Activated CD4-positive, alpha-beta memory T cell treated with anti-CD3 and anti-CD28 coated beads, Interleukin-2, amount 10 ng/mL, durations not matched to agents 7 days and 5 days (primary cell): ENCODE results near the gene TMC8. TPM values are rescaled to one million over a fixed set of nuclear protein-coding genes. Genes with fewer than 3 reads are reported as not detected.
"Not testable (repeated sequence)": the region's sequence is repeated elsewhere in the genome, so short reads cannot be mapped to it uniquely, and the experiment has no call there.

ENCODE experiments used
- CTCF ChIA-PET: fragments of 350-600 bp; sonication (Branson Sonifier 250); formaldehyde crosslinking; loops from one replicate; lab custom pipeline; 2021; ENCODE audit warnings: antibody characterized with exemption, inconsistent platforms; lab: Charles Lee
- POLR2A ChIA-PET: fragments of 350-600 bp; sonication (Branson Sonifier 250); formaldehyde crosslinking; loops from one replicate; lab custom pipeline; 2021; ENCODE audit warnings: antibody characterized with exemption; lab: Charles Lee
- DNase-seq: peaks from one replicate; pipeline ENCODE4 v3.0.0-alpha.2; 2020
- H3K27ac Mint-ChIP-seq: one replicate; pipeline ENCODE4 v1.8.0; 2021; ENCODE audit warnings: mild to moderate bottlenecking, mixed read lengths
- H3K27me3 Mint-ChIP-seq: one replicate; pipeline ENCODE4 v1.8.0; 2021; ENCODE audit warnings: mixed read lengths
- H3K36me3 Mint-ChIP-seq: one replicate; pipeline ENCODE4 v1.8.0; 2021; ENCODE audit warnings: low read depth, mixed read lengths
- H3K4me1 Mint-ChIP-seq: one replicate; pipeline ENCODE4 v1.8.0; 2021; ENCODE audit warnings: mixed read lengths
- H3K4me3 Mint-ChIP-seq: one replicate; pipeline ENCODE4 v1.8.0; 2021; ENCODE audit warnings: mild to moderate bottlenecking, mixed read lengths
- H3K9me3 Mint-ChIP-seq: one replicate; pipeline ENCODE4 v1.8.0; 2021; ENCODE audit warnings: mixed read lengths
- total RNA-seq, 2 experiments: library from RNA; stranded (reverse); gene quantifications; one replicate each; pipeline ENCODE4 v1.2.3, GENCODE V29; 2021

Gene TMC8
- total RNA-seq, 2 experiments from 2014 or later: 316 to 334 TPM

- peaks cover 7% of the 10 kb centered on the region for H3K4me1 Mint-ChIP-seq
- H3K27ac Mint-ChIP-seq: no peak overlapping the region
- POLR2A ChIA-PET: interaction anchor here (0.7 to 2.1 kb wide), 3 partner anchors 9 to 22 kb away, joined by 3 to 7 read pairs (median 4); no protein-coding TSS in a partner anchor
- CTCF ChIA-PET: interaction anchor here (1.3 to 1.7 kb wide), 2 partner anchors 13 to 27 kb away, joined by 5 to 11 read pairs; no protein-coding TSS in a partner anchor
- H3K27me3 Mint-ChIP-seq: no peaks in the 10 kb centered on the region
- no peaks in the 10 kb centered on the region for H3K9me3 Mint-ChIP-seq
- no peaks in the 10 kb centered on the region for H3K36me3 Mint-ChIP-seq
- H3K4me3 Mint-ChIP-seq: no peak overlapping the region
- DNase-seq: no peak
These were observed 33.5 kb downstream of the TMC8 start for GRCh38 chr17:78163881-78164747.

- no peak overlapping the region for H3K4me3 Mint-ChIP-seq
These were observed 34.4 kb downstream of the TMC8 start for GRCh38 chr17:78164748-78165607.

GRCh38 chr17:78166416-78166815 lies 35.8 kb downstream of the TMC8 start:
- ChIA-PET POLR2A (no interaction called here), CTCF (interaction anchor here (1.3 kb wide), 1 partner anchor 10 kb away, joined by 4 read pairs; no protein-coding TSS in a partner anchor)
- Mint-ChIP-seq H3K9me3 (no peaks in the 10 kb centered on the region), H3K27me3 (no peaks in the 10 kb centered on the region), H3K36me3 (peaks cover 3% of the 10 kb centered on the region), H3K27ac (no peak overlapping the region), H3K4me1 (peaks cover 18% of the 10 kb centered on the region), H3K4me3 (no peak overlapping the region)
- DNase-seq: no peak

More at GRCh38 chr17:78164748-78165607, 34.4 kb downstream of the TMC8 start:
- Mint-ChIP-seq H3K27me3 (no peaks in the 10 kb centered on the region), H3K36me3 (no peaks in the 10 kb centered on the region), H3K27ac (no peak overlapping the region), H3K4me1 (peaks cover 8% of the 10 kb centered on the region), H3K9me3 (no peaks in the 10 kb centered on the region)
- ChIA-PET POLR2A (interaction anchor here (0.7 kb wide), 1 partner anchor 23 kb away, joined by 3 read pairs; no protein-coding TSS in a partner anchor), CTCF (interaction anchor here (0.9 to 1.7 kb wide), 3 partner anchors 12 to 18 kb away, joined by 4 to 11 read pairs (median 5); no protein-coding TSS in a partner anchor)
- DNase-seq: no peak

GRCh38 chr17:78168242-78168902 lies 37.8 kb downstream of the TMC8 start, which contains the start of gene SYNGR2:
Gene SYNGR2 (plus strand): TSS chr17:78168581. CDS start chr17:78168617, 36 bp downstream.
- Mint-ChIP-seq H3K27me3 (no peaks in the 10 kb centered on the region), H3K4me3 (peak within 1 kb of the TSS; percentile 67), H3K27ac (peak within 1 kb of the TSS; percentile 66), H3K9me3 (no peaks in the 10 kb centered on the region), H3K4me1 (peaks cover 38% of the 10 kb centered on the region), H3K36me3 (peaks cover 19% of the 10 kb centered on the region)
- DNase-seq: peak; percentile 89
- POLR2A ChIA-PET: interaction anchor here (0.9 to 10.2 kb wide), 8 partner anchors 10 to 43 kb away, joined by 3 to 69 read pairs (median 8); partner anchors contain the start of genes AFMID, TK1, TMC6 and TMC8
- CTCF ChIA-PET: interaction anchor here (1.8 kb wide), 1 partner anchor 38 kb away, joined by 5 read pairs; the partner anchor contains the start of gene TMC8

- CTCF ChIA-PET: interaction anchor here (1.0 to 1.8 kb wide), 2 partner anchors 39 to 152 kb away, joined by 3 to 5 read pairs; partner anchors contain the start of gene TMC8
- Mint-ChIP-seq H3K4me3 (peak overlapping the region; percentile 64), H3K27me3 (no peaks in the 10 kb centered on the region), H3K27ac (peak overlapping the region; percentile 40), H3K9me3 (no peaks in the 10 kb centered on the region), H3K36me3 (peaks cover 27% of the 10 kb centered on the region), H3K4me1 (peaks cover 45% of the 10 kb centered on the region)
- DNase-seq: peak; percentile 44
- POLR2A ChIA-PET: interaction anchor here (0.9 to 10.2 kb wide), 12 partner anchors 8 to 56 kb away, joined by 3 to 69 read pairs (median 4); partner anchors contain the start of genes AFMID, TK1, TMC6 and TMC8
These were observed 38.6 kb downstream of the TMC8 start for GRCh38 chr17:78168903-78169793.

GRCh38 chr17:78170692-78171590 lies 40.4 kb downstream of the TMC8 start:
- ChIA-PET CTCF (no interaction called here), POLR2A (interaction anchor here (1.0 to 10.2 kb wide), 6 partner anchors 14 to 41 kb away, joined by 3 to 69 read pairs (median 10); partner anchors contain the start of genes AFMID, TK1 and TMC8)
- Mint-ChIP-seq H3K4me3 (peak overlapping the region; percentile 24), H3K9me3 (no peaks in the 10 kb centered on the region), H3K27ac (peak overlapping the region; percentile 36), H3K4me1 (peaks cover 61% of the 10 kb centered on the region), H3K27me3 (no peaks in the 10 kb centered on the region), H3K36me3 (peaks cover 37% of the 10 kb centered on the region)
- no peak for DNase-seq

- Mint-ChIP-seq H3K4me1 (peaks cover 68% of the 10 kb centered on the region), H3K36me3 (peaks cover 40% of the 10 kb centered on the region), H3K27ac (peak overlapping the region; percentile 90)
- H3K4me3 Mint-ChIP-seq, DNase-seq, H3K27me3 Mint-ChIP-seq, H3K9me3 Mint-ChIP-seq, CTCF ChIA-PET: not testable (repeated sequence)
- POLR2A ChIA-PET: interaction anchor here (1.0 to 10.2 kb wide), 3 partner anchors 13 to 37 kb away, joined by 3 to 69 read pairs (median 12); partner anchors contain the start of genes AFMID and TK1
These were observed 41.1 kb downstream of the TMC8 start for GRCh38 chr17:78171591-78172248.

GRCh38 chr17:78172249-78173051 lies 41.9 kb downstream of the TMC8 start:
- H3K36me3 Mint-ChIP-seq: peaks cover 46% of the 10 kb centered on the region
- DNase-seq: no peak
- no peaks in the 10 kb centered on the region for H3K9me3 Mint-ChIP-seq
- H3K27ac Mint-ChIP-seq: peak overlapping the region; percentile 90
- H3K4me1 Mint-ChIP-seq: peaks cover 73% of the 10 kb centered on the region
- CTCF ChIA-PET: interaction anchor here (0.8 kb wide), 1 partner anchor 18 kb away, joined by 4 read pairs; no protein-coding TSS in a partner anchor
- H3K4me3 Mint-ChIP-seq: no peak overlapping the region
- POLR2A ChIA-PET: interaction anchor here (0.6 to 10.2 kb wide), 7 partner anchors 9 to 77 kb away, joined by 3 to 69 read pairs (median 4); partner anchors contain the start of genes AFMID and TK1
- H3K27me3 Mint-ChIP-seq: no peaks in the 10 kb centered on the region

GRCh38 chr17:78173097-78173715 lies 42.6 kb downstream of the TMC8 start:
- DNase-seq: peak; percentile 53
- Mint-ChIP-seq H3K4me3 (no peak overlapping the region), H3K9me3 (no peaks in the 10 kb centered on the region), H3K4me1 (peaks cover 73% of the 10 kb centered on the region), H3K27ac (peak overlapping the region; percentile 90), H3K27me3 (no peaks in the 10 kb centered on the region), H3K36me3 (peaks cover 46% of the 10 kb centered on the region)
- ChIA-PET POLR2A (interaction anchor here (0.6 to 10.2 kb wide), 7 partner anchors 10 to 76 kb away, joined by 3 to 69 read pairs (median 4); partner anchors contain the start of genes AFMID and TK1), CTCF (interaction anchor here (0.8 to 4.1 kb wide), 2 partner anchors 17 to 88 kb away, joined by 4 to 35 read pairs; no protein-coding TSS in a partner anchor)
